GM18870 (cell line): ENCODE results near the gene TOMM20.
"Not testable (repeated sequence)": the region's sequence is repeated elsewhere in the genome, so short reads cannot be mapped to it uniquely, and the experiment has no call there.

Experiments
- ATAC-seq: cut with Tn5 transposase; IDR thresholded peaks from one replicate; pipeline ENCODE4 v1.9.1; 2021; ENCODE audit warnings: moderate library complexity; ENCODE audit not compliant: unreplicated experiment

TOMM20 gene

DNA sequence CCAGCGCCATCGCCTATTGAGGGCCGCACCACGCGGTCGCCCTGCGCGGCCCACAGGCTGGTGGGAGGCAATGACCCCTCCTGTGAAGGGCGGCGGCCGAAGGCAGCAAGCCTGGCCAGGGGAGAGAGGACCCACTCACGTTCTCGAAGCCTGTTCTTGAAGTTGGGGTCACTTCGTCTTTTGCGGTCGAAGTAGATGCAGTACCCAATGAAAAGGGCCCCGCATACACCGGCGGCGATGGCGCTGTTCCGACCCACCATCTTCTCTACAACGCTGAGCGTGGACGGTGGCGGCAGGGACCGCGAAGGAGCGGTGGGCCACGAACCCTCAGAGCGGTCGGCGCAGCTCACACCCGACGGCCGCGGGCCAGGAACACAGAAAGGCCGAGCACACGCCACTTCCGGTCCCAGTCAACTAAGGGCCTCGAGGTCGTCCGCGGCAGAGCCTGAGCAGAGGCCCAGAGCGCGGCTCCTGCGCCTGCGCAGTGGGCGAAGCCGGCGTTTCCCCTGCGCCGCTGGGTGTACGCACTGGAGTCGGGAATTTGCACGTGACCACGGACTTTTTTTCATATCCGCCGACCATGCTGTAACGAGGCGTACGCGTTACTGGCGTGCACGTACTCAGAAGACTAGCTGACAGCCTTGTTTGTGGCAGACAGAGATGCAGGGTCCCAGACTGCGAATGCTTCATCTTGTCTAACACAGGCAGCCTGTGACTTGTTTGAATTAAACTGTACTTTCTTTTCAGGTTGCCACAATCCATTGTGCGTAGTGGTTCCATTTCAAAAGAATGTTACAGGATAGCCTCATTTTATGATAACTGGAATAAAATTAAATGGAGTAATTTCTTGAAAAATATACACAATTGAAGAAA lies at the start of gene TOMM20:
Gene TOMM20, minus strand, starts transcription at position 382 of the 873 bp plus-strand sequence. Its CDS starts 122 bp downstream, at position 260.
- ATAC-seq: peak; percentile 83

DNA sequence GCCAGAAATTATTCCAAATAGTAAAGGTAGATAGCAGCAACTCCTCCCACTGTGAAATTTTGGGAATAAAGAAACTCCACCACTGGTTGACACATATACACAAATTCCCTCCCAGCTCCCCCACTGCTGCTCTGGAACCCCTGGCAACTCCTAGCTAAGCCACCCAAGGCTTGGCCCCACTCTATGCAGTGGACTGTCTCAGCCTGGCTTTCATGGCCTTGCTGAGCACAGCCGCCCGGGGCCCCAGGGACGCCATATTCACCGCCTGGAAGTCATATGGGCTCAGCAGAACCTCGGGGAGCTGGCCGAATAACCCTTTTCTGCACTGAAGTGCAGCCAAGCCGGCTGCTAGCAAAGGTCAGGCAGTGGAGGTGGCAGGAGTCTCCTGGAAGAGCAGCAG lies 47.8 kb upstream of the TOMM20 start:
- no peak for ATAC-seq

DNA sequence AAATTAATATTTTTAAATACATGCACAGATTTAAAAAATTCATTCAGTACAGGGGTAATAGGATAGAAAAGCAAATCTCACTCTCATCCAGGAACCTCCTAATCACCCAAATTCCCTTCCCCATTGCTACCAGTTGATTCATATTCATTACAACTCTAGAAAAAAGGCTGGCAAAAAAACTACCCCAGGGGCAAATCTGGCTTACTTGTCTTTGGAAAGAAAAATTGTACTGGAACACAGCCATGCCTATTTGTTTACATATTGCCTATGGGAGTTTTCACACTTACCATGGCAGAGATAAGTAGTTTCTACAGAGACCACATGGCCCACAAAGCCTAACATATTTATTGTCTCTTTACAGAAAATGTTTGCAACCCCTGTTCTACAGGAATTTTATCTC lies 41.3 kb upstream of the TOMM20 start:
- ATAC-seq: no peak

DNA sequence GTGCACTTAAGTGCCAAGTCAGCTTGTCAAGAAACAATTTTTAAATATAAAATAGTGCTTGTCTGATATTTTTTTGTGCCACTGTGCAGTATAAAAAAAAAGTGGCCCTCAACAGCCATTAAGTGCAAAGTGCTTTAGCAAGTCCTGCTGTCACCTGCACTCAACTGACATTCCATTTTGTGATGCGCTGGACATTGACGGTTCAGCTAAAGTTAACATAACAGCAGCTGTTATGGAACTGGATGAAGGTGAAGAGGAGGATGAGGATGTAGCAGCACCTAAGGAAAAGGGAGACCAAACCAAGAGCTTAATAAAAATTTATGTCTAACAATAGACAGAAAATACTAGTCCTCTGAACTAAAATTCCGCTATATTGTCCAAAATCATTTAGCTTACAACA lies 39.7 kb upstream of the TOMM20 start:
- no peak for ATAC-seq

DNA sequence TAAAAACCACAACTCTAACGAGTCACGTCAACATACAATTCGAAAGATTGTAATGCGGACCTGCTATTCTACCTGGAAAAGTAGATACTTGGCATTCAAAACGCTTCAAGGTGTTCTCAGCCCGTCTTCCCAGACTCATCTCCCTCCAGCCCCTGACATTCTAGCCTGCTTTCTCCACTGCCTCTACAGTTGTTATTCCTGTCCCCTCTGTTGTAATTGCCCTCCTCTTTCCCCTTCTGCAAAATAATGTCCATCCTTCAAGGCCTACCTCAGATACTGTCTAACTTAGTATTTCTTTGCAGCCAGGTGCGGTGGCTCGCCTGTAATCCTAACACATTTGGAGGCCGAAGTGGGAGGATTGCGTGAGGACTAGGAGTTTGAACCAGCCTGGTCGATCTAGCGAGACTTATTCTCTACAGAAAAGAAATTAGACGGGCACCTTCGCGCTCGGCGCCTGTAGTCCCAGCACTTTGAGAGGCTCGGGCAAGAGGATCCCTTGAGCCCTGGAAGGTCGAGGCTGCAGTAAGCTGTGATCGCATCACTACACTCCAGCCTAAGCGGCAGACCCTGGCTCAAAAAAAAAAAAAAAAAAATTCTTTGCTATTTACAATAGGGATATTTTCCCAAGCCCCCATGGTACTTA lies 33.2 kb upstream of the TOMM20 start:
- no peak for ATAC-seq

DNA sequence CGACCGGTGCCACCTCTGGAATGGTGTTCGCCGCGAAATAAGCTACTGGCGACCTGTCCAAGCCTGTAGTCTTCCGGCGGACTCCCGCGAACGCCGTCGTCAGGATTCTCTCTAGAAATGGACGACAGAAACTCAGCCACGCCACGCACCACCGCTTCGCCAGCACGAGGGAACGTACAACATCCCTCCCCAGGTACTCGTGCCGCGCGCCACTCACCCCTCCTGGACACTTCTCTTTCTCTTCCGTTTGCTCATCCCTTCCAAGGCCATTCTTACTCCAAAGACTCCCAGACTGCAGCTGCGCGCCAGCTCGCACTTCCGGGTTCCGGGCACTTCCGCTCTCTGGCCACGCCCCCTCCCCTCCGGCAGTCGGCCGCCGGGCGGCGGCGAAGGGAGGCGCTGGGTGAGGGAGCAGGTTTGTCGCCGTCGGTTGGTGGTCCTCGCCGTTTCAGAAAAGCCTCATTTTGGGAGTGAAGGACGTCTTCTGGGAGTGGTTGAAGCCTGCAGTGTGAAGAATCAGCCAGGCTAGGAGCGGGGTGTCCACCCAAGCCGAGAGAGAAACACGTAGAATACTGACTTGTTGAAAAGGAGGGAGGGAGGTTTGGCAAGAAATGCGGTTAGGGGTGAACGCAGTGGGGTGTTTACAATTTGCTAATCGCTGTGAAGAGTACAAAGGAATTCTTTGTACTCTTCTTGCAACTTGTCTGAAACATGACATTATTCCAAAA lies 32.5 kb upstream of the TOMM20 start, which contains the start of gene RBM34:
Gene RBM34, minus strand, starts transcription at position 294 of the 728 bp plus-strand sequence. Its CDS starts 24 bp downstream, at position 270.
- ATAC-seq: peak; percentile 85

DNA sequence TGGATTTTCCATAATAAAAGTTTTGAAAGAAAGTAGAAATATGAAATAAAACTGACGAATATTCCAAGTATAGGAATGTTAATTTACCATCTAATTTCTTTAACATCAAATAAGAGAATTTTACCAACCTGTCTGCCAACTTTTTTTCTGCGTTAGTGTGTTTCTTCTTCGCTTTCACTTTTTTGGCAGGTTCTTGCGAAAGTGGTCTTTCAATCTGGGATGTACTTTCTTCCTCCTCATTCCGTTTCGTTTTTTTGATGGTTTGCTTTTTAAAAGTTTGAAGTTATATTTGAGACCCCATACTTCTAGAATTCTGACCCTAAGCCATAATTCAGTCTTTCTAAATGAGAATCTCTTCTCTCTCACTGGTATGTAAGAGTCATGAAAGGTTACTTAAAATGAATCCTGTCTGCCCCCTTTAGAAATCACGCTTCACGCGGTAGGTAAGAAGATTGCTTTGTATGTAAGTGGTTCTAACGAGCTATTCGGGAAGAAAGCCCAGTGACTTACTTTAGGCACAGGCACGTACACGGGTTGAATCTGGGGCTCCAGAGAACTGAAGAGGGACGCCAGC lies 31.8 kb upstream of the TOMM20 start:
- peak; percentile 5 for ATAC-seq

DNA sequence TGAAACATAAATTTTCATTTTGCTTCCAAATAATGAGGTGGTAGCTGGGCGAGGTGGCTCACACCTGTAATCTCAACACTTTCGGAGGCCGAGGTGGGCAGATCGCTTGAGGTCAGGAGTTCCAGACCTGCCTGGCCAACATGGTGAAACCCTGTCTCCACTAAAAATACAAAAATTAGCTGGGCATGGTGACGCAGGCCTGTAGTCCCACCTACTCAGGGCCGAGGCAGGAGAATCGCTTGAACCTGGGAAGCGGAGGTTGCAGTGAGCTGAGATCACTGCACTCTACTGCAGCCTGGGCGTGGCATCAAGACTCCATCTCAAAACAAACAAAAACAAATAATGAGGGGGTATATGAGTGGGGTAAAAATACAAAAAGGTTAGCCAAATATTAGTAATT lies 31.3 kb upstream of the TOMM20 start:
- ATAC-seq: not testable (repeated sequence)

DNA sequence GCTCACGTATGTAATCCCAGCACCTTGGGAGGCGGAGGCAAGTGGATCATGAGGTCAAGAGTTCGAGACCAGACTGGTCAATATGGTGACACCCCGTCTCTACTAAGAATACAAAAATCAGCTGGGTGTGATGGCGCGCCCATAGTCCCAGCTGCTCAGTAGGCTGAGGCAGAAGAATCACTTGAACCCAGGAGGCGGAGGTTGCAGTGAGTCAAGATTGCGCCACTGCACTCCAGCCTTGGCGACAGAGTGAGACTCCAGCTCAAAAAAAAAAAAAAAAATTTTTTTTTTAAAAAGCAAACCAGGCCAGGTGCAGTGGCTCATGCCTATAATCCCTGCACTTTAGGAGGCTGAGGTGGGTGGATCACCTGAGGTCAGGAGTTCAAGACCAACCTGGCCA lies 30.6 kb upstream of the TOMM20 start:
- not testable (repeated sequence) for ATAC-seq

DNA sequence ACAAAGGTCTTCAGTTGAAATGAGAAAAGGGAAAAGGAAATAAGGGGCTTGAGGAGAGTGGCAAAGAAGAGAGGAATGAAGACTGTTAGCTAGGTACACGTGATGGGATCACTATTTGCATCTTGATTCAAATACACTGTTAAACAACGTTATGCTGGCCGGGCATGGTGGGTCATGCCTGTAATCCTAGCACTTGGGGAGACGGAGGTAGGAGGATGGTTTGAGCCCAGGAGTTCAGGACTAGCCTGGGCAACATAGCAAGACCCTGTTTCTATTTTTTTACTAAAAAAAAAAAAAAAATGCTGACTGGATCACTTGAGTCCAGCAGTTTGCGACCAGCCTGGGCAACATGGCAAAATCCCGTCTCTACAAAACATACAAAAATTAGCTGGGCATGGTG lies 30.0 kb upstream of the TOMM20 start:
- ATAC-seq: no peak

DNA sequence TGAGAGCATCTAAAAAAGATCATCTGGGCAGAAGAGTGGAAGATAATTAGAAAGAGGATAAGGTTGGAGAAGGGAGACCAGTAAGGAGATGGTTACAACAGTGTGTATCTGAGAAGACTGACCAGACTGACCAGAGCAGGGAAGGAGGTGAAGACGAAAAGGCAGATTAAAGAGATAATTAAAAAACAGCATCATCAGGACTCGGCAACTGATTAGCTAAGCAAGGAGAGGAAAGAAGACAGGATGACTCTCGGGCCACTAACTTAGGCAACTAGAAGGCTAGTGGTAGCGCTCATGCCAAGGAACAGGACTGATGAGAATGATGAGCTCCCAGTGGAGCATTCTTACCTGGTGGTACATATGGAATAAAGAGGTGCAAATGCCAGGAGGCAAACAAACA lies 28.5 kb upstream of the TOMM20 start:
- no peak for ATAC-seq

DNA sequence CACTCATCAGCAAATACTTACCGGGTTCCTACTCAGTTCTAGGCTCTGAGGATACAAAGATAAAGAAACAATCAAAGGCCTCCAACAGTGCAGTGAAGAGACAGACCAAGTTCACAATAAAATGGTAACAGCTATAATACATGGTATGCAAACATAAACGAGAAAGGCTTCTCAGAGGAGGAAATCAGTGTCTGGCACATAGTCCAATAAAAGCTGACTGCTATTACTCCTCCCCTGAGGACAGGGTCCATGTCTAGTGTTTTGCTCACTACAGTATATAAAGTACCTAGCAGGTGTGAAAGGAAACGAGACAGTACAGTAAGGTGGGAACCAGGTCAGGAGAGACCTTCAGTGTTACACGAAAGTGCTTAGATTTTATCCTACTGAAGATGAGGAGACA lies 28.1 kb upstream of the TOMM20 start:
- ATAC-seq: no peak

DNA sequence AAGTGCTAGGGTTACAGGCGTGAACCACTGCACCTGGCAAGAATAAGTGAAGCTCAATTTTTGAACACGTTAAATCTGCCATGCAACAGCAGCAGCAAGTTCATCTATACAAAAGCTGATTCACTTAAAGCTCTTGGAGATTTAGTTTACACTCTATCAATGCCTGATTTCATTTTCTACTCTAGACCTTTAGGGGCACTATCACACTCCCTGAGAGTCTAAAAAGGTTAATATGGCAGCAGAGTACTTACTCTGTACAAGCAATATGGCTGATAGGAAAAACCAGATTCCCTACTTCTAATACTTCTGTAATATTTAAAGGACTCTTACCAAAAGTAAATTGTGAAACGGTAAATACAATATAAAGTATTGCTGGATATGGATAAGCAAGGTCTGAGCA lies 27.6 kb upstream of the TOMM20 start:
- ATAC-seq: no peak

DNA sequence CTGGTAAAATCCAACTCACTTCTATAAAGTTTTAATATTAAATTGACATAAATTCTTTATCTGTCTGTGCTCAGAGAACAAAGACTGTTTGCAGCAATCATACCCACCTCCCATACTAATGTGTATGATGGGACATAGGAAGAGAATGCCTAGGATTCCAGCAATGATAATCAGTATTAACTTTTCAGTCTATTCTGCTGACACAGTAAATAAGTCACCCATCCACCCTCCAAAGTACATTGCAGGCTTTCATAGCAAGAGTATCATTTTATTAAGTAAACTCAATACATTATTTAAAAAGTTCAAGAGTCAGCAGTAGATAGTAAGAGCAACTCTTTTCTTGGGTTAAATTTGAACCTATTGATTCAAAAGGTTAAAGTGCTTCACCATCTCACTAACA lies 23.6 kb upstream of the TOMM20 start:
- ATAC-seq: no peak

DNA sequence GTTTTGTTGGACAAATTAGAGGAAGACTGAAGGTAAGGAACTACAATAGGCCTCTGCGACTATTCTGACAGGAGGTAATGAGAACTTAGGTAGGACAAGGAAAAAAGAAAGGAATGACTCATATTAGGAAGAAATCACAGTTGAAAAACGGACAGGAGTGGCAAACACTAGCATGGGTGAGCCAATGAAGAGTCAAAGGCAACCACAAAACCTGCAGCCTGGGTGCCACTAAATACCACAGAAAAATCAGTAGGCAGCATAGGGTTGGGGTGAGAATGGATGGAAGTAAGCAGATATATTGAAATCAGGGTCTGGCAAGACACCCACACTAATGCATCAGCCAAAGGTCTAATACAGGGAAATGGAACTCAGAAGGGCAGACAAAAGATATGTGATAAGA lies 22.4 kb upstream of the TOMM20 start:
- ATAC-seq: no peak

DNA sequence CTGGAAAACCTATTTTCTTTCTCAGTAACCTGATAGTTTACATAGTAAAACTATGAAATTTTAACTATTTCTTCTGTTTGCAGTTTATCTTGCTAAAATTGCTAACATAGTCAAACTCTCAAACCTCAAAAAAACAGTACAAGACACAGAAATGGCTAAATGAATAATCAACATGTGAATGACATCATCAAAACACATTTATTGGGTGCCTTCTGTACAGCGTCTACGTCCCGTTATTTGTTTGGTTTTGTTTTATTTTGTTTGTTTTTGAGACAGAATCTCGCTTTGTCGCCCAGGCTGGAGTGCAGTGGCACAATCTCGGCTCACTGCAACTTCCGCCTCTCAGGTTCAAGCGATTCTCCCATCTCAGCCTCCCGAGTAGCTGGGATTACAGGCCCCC lies 21.2 kb upstream of the TOMM20 start:
- ATAC-seq: no peak

DNA sequence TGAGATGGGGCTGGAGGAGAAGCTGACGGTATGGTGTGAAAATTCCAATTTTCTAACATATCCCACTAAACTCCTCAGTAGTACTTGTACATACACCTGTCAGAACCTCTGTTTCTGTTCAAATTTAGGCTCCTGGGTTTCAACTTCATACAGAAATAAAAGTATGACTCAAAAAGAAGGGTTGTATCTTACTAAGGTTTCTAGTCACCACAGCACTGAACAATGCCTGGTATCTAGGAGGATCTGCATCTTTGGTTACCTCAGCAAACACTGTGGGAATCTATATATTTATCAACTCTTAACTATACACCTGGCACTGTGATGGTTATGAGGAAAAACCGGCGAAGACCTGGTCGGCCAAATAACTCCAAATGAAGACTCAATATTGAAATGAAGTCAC lies 18.6 kb upstream of the TOMM20 start:
- peak; percentile 58 for ATAC-seq

DNA sequence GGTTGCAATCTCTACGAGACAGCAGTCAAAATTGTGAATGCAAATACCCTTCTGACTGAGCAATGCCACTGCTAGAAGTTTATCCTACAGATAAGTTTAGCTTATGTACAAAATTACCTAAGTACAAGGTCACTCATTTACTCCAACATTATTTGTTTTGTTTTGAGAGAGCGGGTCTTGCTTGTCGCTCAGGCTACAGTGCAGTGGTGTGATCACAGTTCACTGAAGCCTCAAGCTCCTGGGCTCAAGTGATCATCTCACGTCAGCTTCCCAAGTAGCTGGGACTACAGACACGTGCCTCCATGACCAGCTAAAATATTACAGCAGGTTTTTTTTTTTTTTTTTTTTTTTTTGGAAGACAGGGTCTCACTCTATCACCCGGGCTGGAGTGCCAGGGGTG lies 17.0 kb upstream of the TOMM20 start:
- ATAC-seq: no peak

DNA sequence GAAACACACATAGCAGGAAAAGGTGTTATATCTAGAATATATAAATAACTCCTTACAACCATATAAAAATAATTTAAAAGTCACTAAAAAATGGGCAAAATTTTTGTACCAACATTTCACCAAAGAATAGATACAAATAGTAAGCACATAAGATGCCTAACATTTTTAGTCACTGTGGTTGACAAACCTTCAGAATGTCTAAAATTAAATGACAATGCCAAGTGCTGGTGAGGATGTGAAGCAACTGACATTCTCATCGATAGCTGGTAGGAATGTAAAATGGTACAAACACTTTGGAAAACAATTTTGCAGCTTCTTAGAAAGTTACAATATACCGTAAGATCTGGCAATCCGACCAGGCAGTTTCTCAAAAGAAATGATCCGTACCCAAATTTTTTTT lies 14.4 kb upstream of the TOMM20 start:
- ATAC-seq: no peak

DNA sequence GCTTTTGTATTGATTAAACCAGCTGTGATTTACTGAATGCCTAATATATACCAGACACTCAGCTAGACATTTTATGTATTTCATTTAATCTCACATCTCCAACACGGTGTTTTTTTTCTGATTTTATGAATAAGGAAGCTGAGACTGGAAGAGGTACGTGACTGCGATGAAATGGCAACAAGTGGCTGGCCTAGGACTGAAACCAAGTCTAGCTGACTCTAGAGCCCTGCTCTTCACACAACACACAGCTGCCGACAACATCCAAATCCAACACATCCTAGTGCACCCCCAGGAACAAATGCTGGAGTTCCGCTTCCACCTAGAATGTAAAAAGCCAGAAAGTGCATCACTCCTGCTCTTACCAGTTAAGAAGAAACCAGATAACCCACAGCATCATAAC lies 10.7 kb upstream of the TOMM20 start:
- no peak for ATAC-seq

DNA sequence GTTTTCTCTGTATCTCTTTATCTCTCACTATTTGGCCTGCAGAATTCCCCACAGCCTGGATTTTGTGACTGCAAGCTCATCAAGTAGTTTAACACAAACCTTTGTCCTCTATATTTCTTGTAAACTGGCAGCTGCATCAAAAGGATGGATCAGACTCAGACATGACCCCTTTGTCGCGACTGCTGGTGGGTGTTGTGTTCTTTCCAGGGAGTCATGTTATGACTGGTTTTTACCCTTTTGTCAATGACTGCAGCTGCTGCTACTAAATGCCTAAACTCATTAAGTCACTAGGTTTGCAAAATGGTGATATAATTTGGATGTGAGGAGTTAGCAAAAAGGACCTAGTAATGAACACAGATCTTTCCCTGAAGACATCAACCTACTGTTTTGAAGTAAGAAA lies 10.2 kb upstream of the TOMM20 start:
- no peak for ATAC-seq
